Nephron progenitor cell (in vitro differentiated cells): ENCODE data around the gene ATG7.

Experiments used
- DNase-seq: peaks from one replicate; pipeline ENCODE4 v3.0.0; 2021
- H3K27ac Mint-ChIP-seq: 2 replicates; pipeline ENCODE4 v1.8.0; 2021; ENCODE audit warnings: mild to moderate bottlenecking, moderate library complexity, mixed read lengths
- H3K27me3 Mint-ChIP-seq: 2 replicates; pipeline ENCODE4 v1.8.0; 2021; ENCODE audit warnings: mild to moderate bottlenecking, low read depth, mixed read lengths; ENCODE audit not compliant: poor library complexity
- H3K36me3 Mint-ChIP-seq: 2 replicates; pipeline ENCODE4 v1.8.0; 2021; ENCODE audit warnings: low read depth, mixed read lengths
- H3K4me1 Mint-ChIP-seq: 2 replicates; pipeline ENCODE4 v1.8.0; 2021; ENCODE audit warnings: mixed read lengths
- H3K4me3 Mint-ChIP-seq: 2 replicates; pipeline ENCODE4 v1.8.0; 2021; ENCODE audit warnings: mild to moderate bottlenecking, moderate library complexity, mixed read lengths
- H3K9me3 Mint-ChIP-seq: 2 replicates; pipeline ENCODE4 v1.8.0; 2021; ENCODE audit warnings: mild to moderate bottlenecking, moderate library complexity, mixed read lengths
- TF ChIP-seq, protein P1 (sequence below): fragments of 200-600 bp; sonication (generic); IDR thresholded peaks from 2 replicates; pipeline ENCODE4 v1.5.0; 2021; ENCODE audit warnings: antibody characterized with exemption

ATG7 gene

GRCh38 chr3:11541321-11542303 is 269.4 kb downstream of the ATG7 start:
- H3K36me3 Mint-ChIP-seq: peaks cover 14% of the 10 kb centered on the region

DNA sequence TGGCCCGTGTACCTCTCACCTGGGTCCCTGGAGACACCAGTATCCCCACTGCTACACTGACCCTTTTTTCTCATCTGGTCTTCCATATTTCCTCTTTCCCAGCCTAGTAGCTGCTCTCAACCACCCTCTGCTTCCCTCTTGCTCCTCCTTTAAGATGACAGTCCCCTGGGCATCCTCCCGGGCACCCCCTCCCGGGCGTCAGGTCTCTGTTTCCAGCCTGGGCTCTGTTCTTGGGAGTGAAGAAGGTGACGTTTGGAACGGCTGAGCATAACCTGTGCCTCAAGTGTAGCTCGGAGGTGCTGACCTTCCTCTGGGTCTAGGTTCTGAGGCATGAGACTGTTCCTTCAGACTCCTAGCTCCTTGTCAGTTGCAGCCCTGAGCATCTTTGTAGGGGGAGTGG is 270.4 kb downstream of the ATG7 start:
- no peak overlapping the region for H3K4me3 Mint-ChIP-seq
- no peak for DNase-seq
- no peaks in the 10 kb centered on the region for H3K9me3 Mint-ChIP-seq
- H3K36me3 Mint-ChIP-seq: peaks cover 24% of the 10 kb centered on the region
- TF ChIP-seq, protein P1, sequence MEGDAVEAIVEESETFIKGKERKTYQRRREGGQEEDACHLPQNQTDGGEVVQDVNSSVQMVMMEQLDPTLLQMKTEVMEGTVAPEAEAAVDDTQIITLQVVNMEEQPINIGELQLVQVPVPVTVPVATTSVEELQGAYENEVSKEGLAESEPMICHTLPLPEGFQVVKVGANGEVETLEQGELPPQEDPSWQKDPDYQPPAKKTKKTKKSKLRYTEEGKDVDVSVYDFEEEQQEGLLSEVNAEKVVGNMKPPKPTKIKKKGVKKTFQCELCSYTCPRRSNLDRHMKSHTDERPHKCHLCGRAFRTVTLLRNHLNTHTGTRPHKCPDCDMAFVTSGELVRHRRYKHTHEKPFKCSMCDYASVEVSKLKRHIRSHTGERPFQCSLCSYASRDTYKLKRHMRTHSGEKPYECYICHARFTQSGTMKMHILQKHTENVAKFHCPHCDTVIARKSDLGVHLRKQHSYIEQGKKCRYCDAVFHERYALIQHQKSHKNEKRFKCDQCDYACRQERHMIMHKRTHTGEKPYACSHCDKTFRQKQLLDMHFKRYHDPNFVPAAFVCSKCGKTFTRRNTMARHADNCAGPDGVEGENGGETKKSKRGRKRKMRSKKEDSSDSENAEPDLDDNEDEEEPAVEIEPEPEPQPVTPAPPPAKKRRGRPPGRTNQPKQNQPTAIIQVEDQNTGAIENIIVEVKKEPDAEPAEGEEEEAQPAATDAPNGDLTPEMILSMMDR: no peak
- H3K4me1 Mint-ChIP-seq: peaks cover 62% of the 10 kb centered on the region
- H3K27me3 Mint-ChIP-seq: peaks cover 3% of the 10 kb centered on the region
- no peak overlapping the region for H3K27ac Mint-ChIP-seq

More at GRCh38 chr3:11541321-11542303, 269.4 kb downstream of the ATG7 start:
- TF ChIP-seq, protein P1: no peak
- Mint-ChIP-seq H3K4me1 (peaks cover 67% of the 10 kb centered on the region), H3K9me3 (no peaks in the 10 kb centered on the region), H3K4me3 (no peak overlapping the region), H3K27ac (peak overlapping the region; percentile 95), H3K27me3 (peaks cover 8% of the 10 kb centered on the region)
- DNase-seq: no peak

- peaks cover 56% of the 10 kb centered on the region for H3K4me1 Mint-ChIP-seq
- no peak for DNase-seq
- peaks cover under 1% of the 10 kb centered on the region for H3K9me3 Mint-ChIP-seq
- H3K27me3 Mint-ChIP-seq: peaks cover 3% of the 10 kb centered on the region
- TF ChIP-seq, protein P1: no peak
- H3K4me3 Mint-ChIP-seq: no peak overlapping the region
- H3K36me3 Mint-ChIP-seq: peaks cover 31% of the 10 kb centered on the region
- no peak overlapping the region for H3K27ac Mint-ChIP-seq
These were observed 271.1 kb downstream of the ATG7 start for GRCh38 chr3:11543141-11543947.

DNA sequence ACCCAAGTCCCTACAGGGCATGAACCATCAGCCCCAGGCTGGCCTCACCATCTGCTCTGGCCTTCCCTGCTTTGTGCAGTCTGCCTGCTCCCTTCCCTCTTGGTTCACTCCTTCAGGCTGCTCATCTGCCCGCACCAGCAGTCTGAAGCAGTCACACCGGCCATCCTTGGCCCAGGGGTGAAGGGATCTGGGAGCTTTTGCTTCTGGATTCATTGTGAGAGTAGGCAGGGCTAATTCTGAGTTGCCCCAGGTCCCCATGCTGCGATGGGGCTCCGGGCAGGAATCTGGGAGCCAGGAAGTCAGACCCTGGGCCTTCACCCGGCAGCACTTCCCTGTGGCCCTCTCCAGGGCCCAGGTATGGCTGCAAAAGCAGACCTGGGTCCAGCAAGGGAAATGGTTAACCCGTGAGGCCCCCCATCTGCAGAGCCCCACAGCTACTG is 271.8 kb downstream of the ATG7 start:
- TF ChIP-seq, protein P1: no peak
- Mint-ChIP-seq H3K27me3 (peaks cover 3% of the 10 kb centered on the region), H3K4me3 (no peak overlapping the region), H3K36me3 (peaks cover 36% of the 10 kb centered on the region), H3K4me1 (peaks cover 57% of the 10 kb centered on the region), H3K9me3 (peaks cover 6% of the 10 kb centered on the region), H3K27ac (no peak overlapping the region)
- DNase-seq: no peak

DNA sequence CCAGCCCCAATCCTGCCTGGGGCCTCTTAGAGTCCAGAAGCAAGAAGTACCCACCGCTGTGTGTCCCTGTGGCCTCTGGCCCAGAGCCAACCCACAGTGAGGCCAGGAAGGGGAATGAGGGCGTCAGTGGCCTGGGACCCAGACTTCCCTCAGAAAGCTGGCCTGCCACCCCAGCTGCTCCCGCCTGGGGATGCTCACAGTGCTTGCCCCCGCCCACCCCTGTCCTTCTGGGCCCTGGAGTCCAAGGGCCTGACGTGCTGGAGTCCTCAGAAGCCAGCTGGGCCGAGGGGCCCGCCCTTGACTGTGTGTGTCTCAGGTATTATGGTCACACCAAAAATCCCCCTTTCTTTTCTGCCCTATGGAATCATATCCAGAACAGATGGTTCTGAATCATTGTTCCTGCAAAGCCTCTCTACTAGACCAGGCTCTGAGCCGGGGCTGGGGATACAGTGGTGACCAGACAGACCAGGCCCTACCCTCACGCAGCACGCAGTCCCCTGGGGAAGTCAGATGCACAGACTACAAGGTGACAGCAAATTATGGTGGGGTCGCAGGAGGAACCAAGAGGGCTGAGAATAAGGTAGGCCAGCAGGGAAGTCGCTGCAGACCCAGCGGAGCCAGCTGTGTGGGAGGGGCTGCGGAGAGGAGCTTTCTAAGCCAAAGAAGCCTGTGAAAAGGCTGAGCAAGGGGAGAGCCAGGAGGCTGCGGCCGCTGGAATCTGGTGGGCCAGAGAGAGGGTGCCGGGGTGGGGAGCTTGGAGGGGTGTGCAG is 272.4 kb downstream of the ATG7 start:
- peaks cover 13% of the 10 kb centered on the region for H3K9me3 Mint-ChIP-seq
- H3K27me3 Mint-ChIP-seq: peaks cover 3% of the 10 kb centered on the region
- H3K36me3 Mint-ChIP-seq: peaks cover 38% of the 10 kb centered on the region
- no peak overlapping the region for H3K4me3 Mint-ChIP-seq
- TF ChIP-seq, protein P1: no peak
- no peak for DNase-seq
- peaks cover 51% of the 10 kb centered on the region for H3K4me1 Mint-ChIP-seq
- H3K27ac Mint-ChIP-seq: peak overlapping the region; percentile 61
